ENCODE results near the gene WDR48. TPM values are rescaled to one million over a fixed set of nuclear protein-coding genes. Genes with fewer than 3 reads are reported as not detected.
A peak's percentile ranks its signal among the peaks of the same experiment; 100 is the strongest.
"Not testable (repeated sequence)": the region's sequence is repeated elsewhere in the genome, so short reads cannot be mapped to it uniquely, and the experiment has no call there.

WDR48 gene
- total and polyA plus RNA-seq, 9 donors: 27.7 to 39.4 (median 33.3) TPM

DNA sequence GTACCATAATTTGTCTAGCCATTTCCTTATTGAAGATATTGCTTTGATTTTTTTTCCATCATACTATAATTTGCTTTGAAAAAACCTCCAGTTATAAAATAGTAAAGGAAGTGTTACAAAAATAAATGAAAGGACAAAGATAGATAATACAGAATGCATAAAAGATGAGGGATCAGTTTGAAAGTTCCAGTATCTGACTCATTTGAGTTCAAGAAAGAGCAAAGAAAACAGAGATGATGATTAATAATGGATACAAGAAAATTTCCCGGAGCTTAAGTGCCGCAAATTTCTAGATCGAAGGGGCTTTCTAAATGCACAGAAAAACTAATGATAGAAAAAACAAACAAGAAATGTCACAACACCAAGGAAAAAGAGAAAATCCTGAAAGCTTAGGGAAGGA, 4.3 kb downstream of the WDR48 start:
- H3K4me1 ChIP-seq (ENCODE audit: control insufficient read depth, insufficient read depth, low read length): peaks cover 4% of the 10 kb centered on the region
- DNase-seq: no peak
- no peak overlapping the region for H3K27ac ChIP-seq (ENCODE audit: low read length)
- H3K4me3 ChIP-seq (ENCODE audit: low read length): no peak overlapping the region
- no peaks in the 10 kb centered on the region for H3K9me3 ChIP-seq (replicated peaks; ENCODE audit: control insufficient read depth, low read depth, low read length)
- H3K36me3 ChIP-seq (ENCODE audit: control insufficient read depth, insufficient read depth, low read length): no peaks in the 10 kb centered on the region
- WGBS (ENCODE audit: insufficient coverage): no CpG with 5 or more reads among the region's 3 CpGs
- no peaks in the 10 kb centered on the region for H3K27me3 ChIP-seq (ENCODE audit: control insufficient read depth, insufficient read depth, low read length)

DNA sequence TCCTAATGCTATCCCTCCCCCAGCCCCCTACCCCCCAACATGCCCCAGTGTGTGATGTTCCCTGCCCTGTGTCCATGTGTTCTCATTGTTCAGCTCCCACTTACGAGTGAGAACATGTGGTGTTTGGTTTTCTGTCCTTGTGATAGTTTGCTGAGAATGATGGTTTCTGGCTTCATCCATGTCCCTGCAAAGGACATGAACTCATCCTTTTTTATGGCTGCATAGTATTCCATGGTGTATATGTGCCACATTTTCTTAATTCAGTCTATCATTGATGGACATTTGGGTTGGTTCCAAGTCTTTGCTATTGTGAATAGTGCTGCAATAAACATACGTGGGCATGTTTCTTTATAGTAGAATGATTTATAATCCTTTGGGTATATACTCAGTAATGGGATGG, 9.4 kb downstream of the WDR48 start:
- H3K27me3 ChIP-seq (ENCODE audit: control insufficient read depth, insufficient read depth, low read length); H3K4me1 ChIP-seq (ENCODE audit: control insufficient read depth, insufficient read depth, low read length); H3K4me3 ChIP-seq (ENCODE audit: low read length); H3K27ac ChIP-seq (ENCODE audit: low read length); H3K9me3 ChIP-seq (replicated peaks; ENCODE audit: control insufficient read depth, low read depth, low read length); H3K36me3 ChIP-seq (ENCODE audit: control insufficient read depth, insufficient read depth, low read length); DNase-seq: not testable (repeated sequence)
- no CpG with 5 or more reads among the region's 2 CpGs for WGBS (ENCODE audit: insufficient coverage)

DNA sequence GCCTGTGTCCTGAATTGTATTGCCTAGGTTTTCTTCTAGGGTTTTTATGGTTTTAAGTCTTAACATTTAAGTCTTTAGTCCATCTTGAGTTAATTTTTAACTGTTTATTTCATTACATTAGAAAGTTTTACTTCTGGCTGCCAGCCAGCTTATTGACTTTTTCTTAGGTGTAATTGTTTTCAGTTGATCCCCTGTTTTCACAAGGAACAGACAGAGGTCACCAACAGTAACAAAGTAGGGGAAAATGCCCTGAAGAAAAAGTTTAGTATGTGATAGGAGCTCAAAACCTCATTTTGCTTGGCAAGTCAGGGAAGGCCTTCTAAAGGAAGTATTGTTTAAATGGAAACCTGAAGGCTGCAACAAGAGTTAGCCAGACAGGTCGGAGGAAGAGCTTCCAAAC, 10.4 kb downstream of the WDR48 start:
- Histone ChIP-seq H3K36me3 (ENCODE audit: control insufficient read depth, insufficient read depth, low read length) (peaks cover 4% of the 10 kb centered on the region), H3K27ac (ENCODE audit: low read length) (no peak overlapping the region), H3K4me1 (ENCODE audit: control insufficient read depth, insufficient read depth, low read length) (no peaks in the 10 kb centered on the region), H3K4me3 (ENCODE audit: low read length) (no peak overlapping the region), H3K9me3 (replicated peaks; ENCODE audit: control insufficient read depth, low read depth, low read length) (no peaks in the 10 kb centered on the region), H3K27me3 (ENCODE audit: control insufficient read depth, insufficient read depth, low read length) (no peaks in the 10 kb centered on the region)
- DNase-seq: no peak
- 42% methylated on average over 1 of the region's 1 CpG for WGBS (ENCODE audit: insufficient coverage)

DNA sequence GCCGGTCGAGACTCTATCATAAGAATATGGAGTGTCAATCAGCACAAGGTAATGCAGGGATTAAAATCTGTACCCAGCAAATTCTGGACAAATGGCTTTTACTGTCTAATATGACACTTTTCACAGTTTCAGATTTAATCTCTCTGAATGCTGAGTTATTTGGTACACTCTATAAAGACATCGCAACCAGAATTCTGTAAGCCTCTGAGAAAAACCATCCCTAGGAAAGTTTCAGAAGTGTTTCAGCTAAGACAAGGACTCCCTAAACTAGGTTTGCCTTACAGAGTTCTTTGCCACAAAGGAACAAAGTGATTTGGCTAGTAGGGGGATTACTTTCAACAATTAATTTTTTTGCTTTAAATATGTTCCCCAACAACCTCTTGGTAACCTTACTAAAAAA, 11.3 kb downstream of the WDR48 start:
- Histone ChIP-seq H3K4me3 (ENCODE audit: low read length) (no peak overlapping the region), H3K9me3 (replicated peaks; ENCODE audit: control insufficient read depth, low read depth, low read length) (no peaks in the 10 kb centered on the region), H3K4me1 (ENCODE audit: control insufficient read depth, insufficient read depth, low read length) (no peaks in the 10 kb centered on the region), H3K36me3 (ENCODE audit: control insufficient read depth, insufficient read depth, low read length) (peaks cover 10% of the 10 kb centered on the region), H3K27ac (ENCODE audit: low read length) (no peak overlapping the region), H3K27me3 (ENCODE audit: control insufficient read depth, insufficient read depth, low read length) (no peaks in the 10 kb centered on the region)
- WGBS (ENCODE audit: insufficient coverage): no CpG with 5 or more reads among the region's 3 CpGs
- no peak for DNase-seq

DNA sequence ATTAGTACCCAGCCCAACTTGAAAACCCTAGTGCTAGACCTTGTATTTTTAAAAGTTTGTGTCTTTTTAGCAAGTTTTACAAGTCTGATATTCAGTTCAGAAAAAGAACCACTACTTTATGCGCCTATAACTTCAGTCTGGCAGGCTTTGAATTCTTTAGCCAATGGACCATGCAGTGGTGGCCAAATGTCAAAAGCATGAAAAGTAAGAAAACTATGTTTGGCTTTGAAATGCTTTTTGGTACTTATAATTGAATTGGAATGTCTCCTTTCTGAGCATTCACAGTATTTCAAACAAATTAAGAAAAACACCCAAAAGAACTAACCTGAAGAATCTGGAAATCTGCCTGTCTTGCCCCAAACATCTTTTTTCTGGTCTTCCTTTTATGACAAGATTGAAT, 12.8 kb downstream of the WDR48 start:
- H3K4me1 ChIP-seq (ENCODE audit: control insufficient read depth, insufficient read depth, low read length): no peaks in the 10 kb centered on the region
- H3K27ac ChIP-seq (ENCODE audit: low read length): no peak overlapping the region
- no peaks in the 10 kb centered on the region for H3K27me3 ChIP-seq (ENCODE audit: control insufficient read depth, insufficient read depth, low read length)
- DNase-seq: no peak
- no peaks in the 10 kb centered on the region for H3K9me3 ChIP-seq (replicated peaks; ENCODE audit: control insufficient read depth, low read depth, low read length)
- H3K36me3 ChIP-seq (ENCODE audit: control insufficient read depth, insufficient read depth, low read length): peaks cover 16% of the 10 kb centered on the region
- whole genome bisulfite sequencing (ENCODE audit: insufficient coverage): no CpG with 5 or more reads among the region's 1 CpG
- H3K4me3 ChIP-seq (ENCODE audit: low read length): no peak overlapping the region

DNA sequence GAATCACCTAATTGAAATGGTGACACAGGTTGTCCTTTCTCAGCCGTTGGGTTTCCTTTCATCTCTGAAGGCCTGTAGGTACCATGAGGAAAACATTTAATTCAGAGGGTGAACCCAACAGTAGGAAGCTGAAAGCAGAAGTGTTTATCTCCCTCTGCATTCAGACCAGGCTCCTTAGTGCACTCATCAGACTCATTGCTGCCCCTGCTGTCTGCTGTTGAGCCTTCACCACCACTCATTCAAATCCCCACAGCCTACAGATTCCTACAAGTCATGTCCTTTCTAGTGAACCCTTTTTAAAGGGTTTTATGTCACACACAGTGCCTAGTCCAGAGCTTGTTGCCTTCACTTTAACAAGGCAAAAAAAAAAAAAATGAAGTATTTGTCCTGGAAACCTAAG, 13.4 kb downstream of the WDR48 start:
- H3K9me3 ChIP-seq (replicated peaks; ENCODE audit: control insufficient read depth, low read depth, low read length): no peaks in the 10 kb centered on the region
- H3K27ac ChIP-seq (ENCODE audit: low read length): no peak overlapping the region
- H3K4me3 ChIP-seq (ENCODE audit: low read length): no peak overlapping the region
- no peaks in the 10 kb centered on the region for H3K27me3 ChIP-seq (ENCODE audit: control insufficient read depth, insufficient read depth, low read length)
- no peaks in the 10 kb centered on the region for H3K4me1 ChIP-seq (ENCODE audit: control insufficient read depth, insufficient read depth, low read length)
- peak; percentile 13 for DNase-seq
- WGBS (ENCODE audit: insufficient coverage): no CpG with 5 or more reads among the region's 1 CpG
- H3K36me3 ChIP-seq (ENCODE audit: control insufficient read depth, insufficient read depth, low read length): peaks cover 16% of the 10 kb centered on the region

DNA sequence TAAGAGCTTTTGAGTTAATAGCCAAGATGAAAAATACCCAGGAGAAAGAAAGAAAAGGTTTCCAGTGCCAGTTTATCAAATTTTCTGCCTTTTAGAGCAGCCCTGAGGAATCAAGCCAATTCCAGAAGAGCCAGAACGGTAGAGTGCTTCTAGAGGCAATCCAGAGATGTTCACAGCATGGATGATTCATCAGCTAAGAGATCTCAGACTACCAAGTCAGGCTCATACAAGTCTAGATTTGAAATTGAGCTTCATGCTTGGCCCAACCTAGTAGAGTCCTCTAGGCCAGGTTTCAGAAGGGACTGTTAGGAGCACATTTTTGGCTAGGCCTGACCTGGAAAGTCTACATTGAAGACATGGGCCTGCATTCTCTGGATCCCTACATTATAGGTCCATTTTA, 15.5 kb downstream of the WDR48 start:
- peaks cover 19% of the 10 kb centered on the region for H3K36me3 ChIP-seq (ENCODE audit: control insufficient read depth, insufficient read depth, low read length)
- DNase-seq: no peak
- H3K4me1 ChIP-seq (ENCODE audit: control insufficient read depth, insufficient read depth, low read length): no peaks in the 10 kb centered on the region
- 69% methylated on average over 1 of the region's 1 CpG for WGBS (ENCODE audit: insufficient coverage)
- no peaks in the 10 kb centered on the region for H3K9me3 ChIP-seq (replicated peaks; ENCODE audit: control insufficient read depth, low read depth, low read length)
- no peak overlapping the region for H3K4me3 ChIP-seq (ENCODE audit: low read length)
- no peaks in the 10 kb centered on the region for H3K27me3 ChIP-seq (ENCODE audit: control insufficient read depth, insufficient read depth, low read length)
- no peak overlapping the region for H3K27ac ChIP-seq (ENCODE audit: low read length)

DNA sequence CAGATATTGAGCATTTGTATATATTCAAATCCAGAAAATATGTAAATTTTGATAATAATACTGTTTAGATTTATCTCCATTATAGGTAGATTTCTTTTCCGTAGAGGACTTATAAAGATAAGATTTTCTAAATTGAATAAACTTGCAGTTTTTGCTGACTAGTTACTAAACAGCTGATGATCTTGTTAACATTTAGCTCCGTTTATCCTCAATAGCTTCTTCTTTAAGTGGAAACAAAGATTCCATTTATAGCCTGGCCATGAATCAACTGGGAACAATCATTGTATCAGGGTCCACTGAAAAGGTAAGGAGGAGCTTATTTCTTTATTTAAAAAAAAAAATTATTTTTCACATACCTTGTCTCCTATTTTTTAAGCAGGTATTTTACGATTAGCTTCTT, 16.7 kb downstream of the WDR48 start:
- no CpG with 5 or more reads among the region's 3 CpGs for WGBS (ENCODE audit: insufficient coverage)
- H3K27me3 ChIP-seq (ENCODE audit: control insufficient read depth, insufficient read depth, low read length): no peaks in the 10 kb centered on the region
- no peak for DNase-seq
- no peaks in the 10 kb centered on the region for H3K9me3 ChIP-seq (replicated peaks; ENCODE audit: control insufficient read depth, low read depth, low read length)
- H3K27ac ChIP-seq (ENCODE audit: low read length): no peak overlapping the region
- H3K36me3 ChIP-seq (ENCODE audit: control insufficient read depth, insufficient read depth, low read length): peaks cover 29% of the 10 kb centered on the region
- H3K4me1 ChIP-seq (ENCODE audit: control insufficient read depth, insufficient read depth, low read length): no peaks in the 10 kb centered on the region
- H3K4me3 ChIP-seq (ENCODE audit: low read length): no peak overlapping the region

DNA sequence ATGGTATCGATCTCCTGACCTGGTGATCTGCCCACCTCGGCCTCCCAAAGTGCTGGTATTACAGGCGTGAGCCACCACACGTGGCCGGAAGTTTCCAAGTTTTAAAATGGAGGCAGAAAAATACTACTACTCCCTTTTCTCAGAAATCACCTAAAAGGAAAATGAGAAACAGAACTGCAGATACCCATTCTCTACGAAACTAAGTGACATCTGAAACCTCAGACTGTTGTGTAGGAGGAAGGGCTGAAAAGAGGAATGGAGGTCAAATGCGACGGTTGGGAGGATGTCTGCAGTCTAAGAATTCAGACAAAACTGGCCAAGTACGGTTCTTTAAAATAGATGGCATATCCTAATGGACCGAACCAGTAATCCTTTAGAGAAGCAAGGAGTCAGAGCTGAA, 24.1 kb downstream of the WDR48 start:
- Histone ChIP-seq H3K36me3 (ENCODE audit: control insufficient read depth, insufficient read depth, low read length) (peaks cover 51% of the 10 kb centered on the region), H3K4me1 (ENCODE audit: control insufficient read depth, insufficient read depth, low read length) (no peaks in the 10 kb centered on the region), H3K9me3 (replicated peaks; ENCODE audit: control insufficient read depth, low read depth, low read length) (no peaks in the 10 kb centered on the region), H3K4me3 (ENCODE audit: low read length) (no peak overlapping the region), H3K27ac (ENCODE audit: low read length) (no peak overlapping the region), H3K27me3 (ENCODE audit: control insufficient read depth, insufficient read depth, low read length) (no peaks in the 10 kb centered on the region)
- 75% methylated on average over 4 of the region's 10 CpGs for WGBS (ENCODE audit: insufficient coverage)
- no peak for DNase-seq

DNA sequence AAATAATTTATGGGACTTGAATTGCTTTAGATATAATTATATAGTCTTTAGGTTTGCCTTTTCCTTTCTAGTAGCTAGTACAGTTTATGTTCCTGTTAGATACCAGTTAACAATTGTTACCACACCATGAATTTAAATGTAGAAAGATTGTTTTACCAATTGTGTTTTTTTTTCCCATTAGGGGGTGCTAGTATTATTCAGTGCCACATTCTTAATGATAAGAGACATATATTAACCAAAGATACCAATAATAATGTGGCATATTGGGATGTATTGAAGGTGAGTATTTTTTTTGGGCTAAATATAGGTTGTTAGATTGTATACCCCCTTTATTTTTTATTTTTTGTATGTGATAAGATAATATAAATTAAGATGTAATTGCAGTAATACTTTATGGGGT, 27.7 kb downstream of the WDR48 start:
- no peak overlapping the region for H3K27ac ChIP-seq (ENCODE audit: low read length)
- no peak for DNase-seq

DNA sequence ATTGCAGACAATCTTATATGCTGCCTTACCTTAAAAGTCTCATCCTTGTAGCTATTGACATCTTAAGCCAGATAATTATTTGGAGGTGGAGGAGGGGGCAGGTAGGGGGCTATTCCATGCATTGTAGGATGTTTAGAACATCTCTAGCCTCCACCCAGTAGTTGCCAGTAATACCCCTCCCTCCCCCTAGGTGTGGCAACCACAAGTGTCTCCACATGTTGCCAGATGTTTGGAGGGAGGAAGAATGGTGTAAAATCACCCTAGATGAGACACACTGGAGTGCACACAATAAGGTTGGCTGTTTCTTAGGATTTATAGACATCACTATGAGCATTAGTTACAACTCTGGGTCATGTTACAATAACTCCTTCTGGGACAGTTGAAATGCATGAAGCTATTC, 28.2 kb downstream of the WDR48 start:
- Histone ChIP-seq H3K27me3 (ENCODE audit: control insufficient read depth, insufficient read depth, low read length) (no peaks in the 10 kb centered on the region), H3K4me1 (ENCODE audit: control insufficient read depth, insufficient read depth, low read length) (no peaks in the 10 kb centered on the region), H3K36me3 (ENCODE audit: control insufficient read depth, insufficient read depth, low read length) (peaks cover 39% of the 10 kb centered on the region), H3K9me3 (replicated peaks; ENCODE audit: control insufficient read depth, low read depth, low read length) (no peaks in the 10 kb centered on the region), H3K27ac (ENCODE audit: low read length) (no peak overlapping the region), H3K4me3 (ENCODE audit: low read length) (no peak overlapping the region)
- DNase-seq: no peak

More for the DNA sequence above, 27.7 kb downstream of the WDR48 start:
- no peaks in the 10 kb centered on the region for H3K27me3 ChIP-seq (ENCODE audit: control insufficient read depth, insufficient read depth, low read length)
- H3K9me3 ChIP-seq (replicated peaks; ENCODE audit: control insufficient read depth, low read depth, low read length): no peaks in the 10 kb centered on the region
- no peak overlapping the region for H3K4me3 ChIP-seq (ENCODE audit: low read length)
- H3K4me1 ChIP-seq (ENCODE audit: control insufficient read depth, insufficient read depth, low read length): no peaks in the 10 kb centered on the region
- peaks cover 44% of the 10 kb centered on the region for H3K36me3 ChIP-seq (ENCODE audit: control insufficient read depth, insufficient read depth, low read length)
